Measurements from ENCODE around the gene ITGAV. TPM values are rescaled to one million over a fixed set of nuclear protein-coding genes. Genes with fewer than 3 reads are reported as not detected.

Gene ITGAV
- total RNA-seq, 2 donors from 2014 or later = 31.6 to 54.6 TPM

DNA sequence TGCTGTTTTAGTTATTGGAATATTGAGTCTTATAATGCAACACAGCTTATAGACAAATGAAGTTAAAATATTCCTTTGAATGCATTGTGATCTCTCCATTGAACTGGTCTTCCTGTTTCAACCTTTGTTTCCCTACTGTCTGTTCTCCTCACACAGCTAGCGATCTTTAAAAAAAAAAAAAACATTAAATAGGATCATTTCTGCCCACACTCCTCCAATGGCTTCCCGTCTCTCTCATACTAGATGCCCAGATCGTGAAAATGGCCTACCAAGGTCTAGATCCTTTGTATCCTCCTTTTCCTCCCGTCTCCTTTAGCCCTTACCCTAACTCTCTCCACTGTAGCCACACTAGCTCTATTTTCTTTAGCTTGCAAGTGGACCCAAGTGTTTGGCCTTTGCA is 106.4 kb downstream of the ITGAV start:
- H3K36me3 ChIP-seq = no peaks in the 10 kb centered on the region
- no peak overlapping the region for H3K9ac ChIP-seq (ENCODE audit: low read depth in 2 of 2, low read length in 2 of 2)
- no peaks in the 10 kb centered on the region for H3K9me3 ChIP-seq
- TF ChIP-seq, protein P1, sequence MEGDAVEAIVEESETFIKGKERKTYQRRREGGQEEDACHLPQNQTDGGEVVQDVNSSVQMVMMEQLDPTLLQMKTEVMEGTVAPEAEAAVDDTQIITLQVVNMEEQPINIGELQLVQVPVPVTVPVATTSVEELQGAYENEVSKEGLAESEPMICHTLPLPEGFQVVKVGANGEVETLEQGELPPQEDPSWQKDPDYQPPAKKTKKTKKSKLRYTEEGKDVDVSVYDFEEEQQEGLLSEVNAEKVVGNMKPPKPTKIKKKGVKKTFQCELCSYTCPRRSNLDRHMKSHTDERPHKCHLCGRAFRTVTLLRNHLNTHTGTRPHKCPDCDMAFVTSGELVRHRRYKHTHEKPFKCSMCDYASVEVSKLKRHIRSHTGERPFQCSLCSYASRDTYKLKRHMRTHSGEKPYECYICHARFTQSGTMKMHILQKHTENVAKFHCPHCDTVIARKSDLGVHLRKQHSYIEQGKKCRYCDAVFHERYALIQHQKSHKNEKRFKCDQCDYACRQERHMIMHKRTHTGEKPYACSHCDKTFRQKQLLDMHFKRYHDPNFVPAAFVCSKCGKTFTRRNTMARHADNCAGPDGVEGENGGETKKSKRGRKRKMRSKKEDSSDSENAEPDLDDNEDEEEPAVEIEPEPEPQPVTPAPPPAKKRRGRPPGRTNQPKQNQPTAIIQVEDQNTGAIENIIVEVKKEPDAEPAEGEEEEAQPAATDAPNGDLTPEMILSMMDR (IDR thresholded peaks at IDR 0.05) = no peak
- no peaks in the 10 kb centered on the region for H3K27me3 ChIP-seq
- no peaks in the 10 kb centered on the region for H3K4me1 ChIP-seq
- no peak overlapping the region for H3K27ac ChIP-seq
- H3K4me3 ChIP-seq = no peak overlapping the region
- DNase-seq = no peak
- intact Hi-C loops (cut with DNase I) = no loop called here

DNA sequence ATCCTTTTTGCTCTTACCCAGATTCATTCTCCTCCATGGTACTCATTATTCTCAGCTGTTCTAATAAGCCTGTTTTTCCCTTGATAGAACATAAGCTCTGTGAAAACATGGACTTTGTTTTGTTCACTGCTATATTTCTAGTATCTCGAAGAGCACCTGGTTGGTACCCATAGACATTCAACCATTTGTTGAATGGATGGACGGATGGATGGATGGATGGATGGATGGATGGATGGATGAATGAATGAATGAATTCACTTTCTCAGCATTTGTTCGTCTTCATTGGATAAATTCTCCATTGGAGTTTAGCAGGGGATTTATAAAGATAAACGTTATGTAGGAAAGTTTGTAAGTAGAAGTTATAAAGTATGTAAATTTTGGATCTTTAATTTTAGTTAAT is 106.9 kb downstream of the ITGAV start:
- no peak for DNase-seq
- no peaks in the 10 kb centered on the region for H3K4me1 ChIP-seq
- H3K9me3 ChIP-seq = no peaks in the 10 kb centered on the region
- no peak overlapping the region for H3K4me3 ChIP-seq
- intact Hi-C loops (cut with DNase I) = no loop called here
- H3K27ac ChIP-seq = no peak overlapping the region
- H3K36me3 ChIP-seq = no peaks in the 10 kb centered on the region
- TF ChIP-seq, protein P1 (IDR thresholded peaks at IDR 0.05) = no peak
- no peak overlapping the region for H3K9ac ChIP-seq (ENCODE audit: low read depth in 2 of 2, low read length in 2 of 2)
- no peaks in the 10 kb centered on the region for H3K27me3 ChIP-seq

DNA sequence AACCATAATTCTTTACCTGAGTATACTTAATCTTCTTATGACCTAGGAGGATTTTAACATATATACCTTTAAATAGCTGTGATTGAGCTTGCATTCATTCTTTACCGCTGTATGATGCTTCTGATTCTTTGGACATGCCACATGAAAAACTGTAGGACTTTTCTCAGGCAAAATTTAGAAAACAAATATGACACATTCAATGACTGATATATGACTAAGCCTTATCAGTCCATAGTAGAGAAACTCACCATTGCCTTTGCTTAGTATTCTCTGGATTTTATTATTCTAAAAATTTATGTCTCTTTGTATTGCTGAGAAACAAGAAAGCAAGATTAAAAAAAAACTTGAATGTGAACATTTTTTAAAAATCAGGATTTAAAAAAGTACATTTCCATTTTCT is 107.7 kb downstream of the ITGAV start:
- intact Hi-C loops (cut with DNase I) = no loop called here
- Histone ChIP-seq H3K4me1 (no peaks in the 10 kb centered on the region), H3K27ac (no peak overlapping the region), H3K27me3 (no peaks in the 10 kb centered on the region), H3K9me3 (no peaks in the 10 kb centered on the region), H3K36me3 (no peaks in the 10 kb centered on the region), H3K4me3 (no peak overlapping the region), H3K9ac (ENCODE audit: low read depth in 2 of 2, low read length in 2 of 2) (no peak overlapping the region)
- TF ChIP-seq, protein P1 (IDR thresholded peaks at IDR 0.05) = no peak
- no peak for DNase-seq

DNA sequence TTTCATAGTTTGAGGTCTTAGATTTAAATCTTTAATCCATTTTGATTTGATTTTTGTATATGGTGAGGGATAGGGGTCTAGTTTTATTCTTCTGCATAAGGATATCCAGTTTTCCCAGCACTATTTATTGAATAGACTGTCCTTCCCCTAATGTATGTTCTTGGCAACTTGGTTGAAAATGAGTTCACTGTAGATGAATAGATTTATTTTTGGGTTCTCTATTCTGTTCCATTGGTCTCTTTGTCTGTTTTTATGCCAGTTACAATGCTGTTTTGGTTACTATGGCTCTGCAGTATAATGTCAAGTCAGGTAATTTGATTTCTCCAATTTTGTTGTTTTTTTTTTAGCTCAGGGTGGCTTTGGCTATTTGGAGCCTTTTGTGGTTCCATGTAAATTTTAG is 109.9 kb downstream of the ITGAV start:
- H3K4me3 ChIP-seq = no peak overlapping the region
- no peaks in the 10 kb centered on the region for H3K36me3 ChIP-seq
- intact Hi-C loops (cut with DNase I) = no loop called here
- no peaks in the 10 kb centered on the region for H3K9me3 ChIP-seq
- DNase-seq = no peak
- TF ChIP-seq, protein P1 (IDR thresholded peaks at IDR 0.05) = no peak
- no peaks in the 10 kb centered on the region for H3K4me1 ChIP-seq
- no peak overlapping the region for H3K27ac ChIP-seq
- H3K27me3 ChIP-seq = no peaks in the 10 kb centered on the region
- H3K9ac ChIP-seq (ENCODE audit: low read depth in 2 of 2, low read length in 2 of 2) = no peak overlapping the region

DNA sequence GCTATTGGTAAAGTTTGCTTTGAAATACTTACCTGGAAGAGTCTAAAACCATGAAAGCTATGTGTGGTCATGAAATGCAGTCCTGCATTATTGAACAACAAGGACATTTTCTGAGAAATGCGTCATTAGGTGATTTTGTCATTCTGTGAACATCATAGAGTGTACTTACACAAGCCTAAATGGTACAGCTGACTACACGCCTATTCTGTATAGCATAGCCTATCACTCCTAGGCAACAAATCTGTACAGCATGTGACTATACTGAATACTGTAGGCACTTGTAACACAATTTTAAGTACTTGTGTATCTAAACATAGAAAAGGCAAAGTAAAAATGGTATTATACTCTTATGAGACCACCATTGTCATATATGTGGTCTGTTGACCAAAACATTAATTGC is 112.2 kb downstream of the ITGAV start:
- DNase-seq = no peak
- H3K9me3 ChIP-seq = no peaks in the 10 kb centered on the region
- no peaks in the 10 kb centered on the region for H3K36me3 ChIP-seq
- no peaks in the 10 kb centered on the region for H3K4me1 ChIP-seq
- TF ChIP-seq, protein P1 (IDR thresholded peaks at IDR 0.05) = no peak
- no peak overlapping the region for H3K4me3 ChIP-seq
- no peak overlapping the region for H3K9ac ChIP-seq (ENCODE audit: low read depth in 2 of 2, low read length in 2 of 2)
- H3K27me3 ChIP-seq = no peaks in the 10 kb centered on the region
- no peak overlapping the region for H3K27ac ChIP-seq
- intact Hi-C loops (cut with DNase I) = no loop called here

DNA sequence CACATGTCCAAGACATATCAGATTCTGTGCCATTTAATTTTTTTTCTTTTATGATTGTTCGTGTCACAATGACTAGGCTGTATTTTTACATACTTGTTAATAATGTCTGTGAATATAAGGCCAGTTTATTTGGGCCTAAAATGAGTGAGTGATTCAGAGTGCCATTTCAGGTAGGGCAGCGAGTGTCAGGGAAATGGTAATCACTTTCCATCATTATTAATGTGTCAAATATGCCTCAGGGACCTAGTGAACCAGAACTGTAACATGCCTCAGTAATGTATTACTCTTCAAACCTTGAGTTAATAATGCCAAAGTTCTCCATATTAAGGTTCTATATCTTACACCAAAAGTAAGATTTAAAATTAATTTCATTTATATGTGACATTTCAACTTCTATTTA is 112.6 kb downstream of the ITGAV start:
- no peak overlapping the region for H3K27ac ChIP-seq
- intact Hi-C loops (cut with DNase I) = no loop called here
- no peaks in the 10 kb centered on the region for H3K4me1 ChIP-seq
- DNase-seq = no peak
- H3K9me3 ChIP-seq = no peaks in the 10 kb centered on the region
- H3K36me3 ChIP-seq = no peaks in the 10 kb centered on the region
- TF ChIP-seq, protein P1 (IDR thresholded peaks at IDR 0.05) = no peak
- no peak overlapping the region for H3K9ac ChIP-seq (ENCODE audit: low read depth in 2 of 2, low read length in 2 of 2)
- no peak overlapping the region for H3K4me3 ChIP-seq
- H3K27me3 ChIP-seq = no peaks in the 10 kb centered on the region

All from colonic mucosa (tissue), 4 donors.